Measurements from ENCODE around the gene RTCA. TPM values are rescaled to one million over a fixed set of nuclear protein-coding genes. Genes with fewer than 3 reads are reported as not detected.

Gene RTCA
- polyA plus RNA-seq, 4 donors: 33.2 to 36.6 (median 34.8) TPM

- DNase-seq (ENCODE audit: low read depth in 4 of 4, low spot score in 3 of 4): no peak
These were observed 74.5 kb downstream of the RTCA start for GRCh38 chr1:100340494-100340893.

- no peak for DNase-seq (ENCODE audit: low read depth in 4 of 4, low spot score in 3 of 4)
These were observed 76.3 kb downstream of the RTCA start for GRCh38 chr1:100342348-100342747.

Other genes starting within 250 kb of the RTCA start
- 10 to 100 TPM in 2 of 4 donors, 1 to 10 TPM in 2; 7.5 to 10.8 (median 10.0) TPM for gene SASS6, start 133.3 kb upstream of the RTCA start, polyA plus RNA-seq (ENCODE audit: insufficient read length in 4 of 4)
- gene TRMT13, start 133.1 kb upstream of the RTCA start, polyA plus RNA-seq (ENCODE audit: insufficient read length in 4 of 4): 10 to 100 TPM; 28.6 to 39.2 (median 34.6) TPM
- 1 to 10 TPM; 1.7 to 3.8 (median 2.5) TPM for gene LRRC39, start 88.0 kb upstream of the RTCA start, polyA plus RNA-seq (ENCODE audit: insufficient read length in 4 of 4)
- gene DBT, start 16.4 kb upstream of the RTCA start, polyA plus RNA-seq (ENCODE audit: insufficient read length in 4 of 4): 10 to 100 TPM; 24.0 to 32.6 (median 26.7) TPM
- gene CDC14A, start 86.3 kb downstream of the RTCA start, polyA plus RNA-seq (ENCODE audit: insufficient read length in 4 of 4): 10 to 100 TPM; 29.4 to 34.7 (median 32.5) TPM